RCC 7860 (cell line): ENCODE data around the gene KIAA0825.
"Not testable (repeated sequence)": the region's sequence is repeated elsewhere in the genome, so short reads cannot be mapped to it uniquely, and the experiment has no call there.

Experiments used
- DNase-seq: peaks from one replicate; pipeline ENCODE4 v3.0.0-alpha.2; 2015; ENCODE audit warnings: low spot score
- FAIRE-seq: peaks from 2 replicates; lab custom pipeline; 2012; peaks lifted over from hg19 to GRCh38; lab: Jason Lieb, UNC

The KIAA0825 gene

DNA sequence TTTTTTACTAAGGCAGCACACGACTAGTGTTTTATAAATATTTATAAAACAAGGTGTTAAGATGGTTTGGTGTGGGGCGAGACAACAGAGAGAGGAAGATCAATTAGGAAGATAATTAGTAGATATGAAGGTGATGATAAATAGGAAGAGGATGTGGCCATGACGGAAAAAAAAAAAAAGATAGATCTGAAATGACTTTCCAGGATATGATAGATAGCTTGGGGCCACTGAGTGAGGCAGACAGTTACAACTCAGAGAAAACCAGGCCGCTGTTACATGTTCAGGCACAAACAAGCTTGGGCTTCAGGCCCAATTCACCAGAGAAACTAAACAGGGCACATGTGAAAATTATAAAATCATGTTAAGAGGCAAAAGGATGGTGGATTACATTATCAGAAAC, 43.2 kb downstream of the KIAA0825 start:
- FAIRE-seq: no peak

DNA sequence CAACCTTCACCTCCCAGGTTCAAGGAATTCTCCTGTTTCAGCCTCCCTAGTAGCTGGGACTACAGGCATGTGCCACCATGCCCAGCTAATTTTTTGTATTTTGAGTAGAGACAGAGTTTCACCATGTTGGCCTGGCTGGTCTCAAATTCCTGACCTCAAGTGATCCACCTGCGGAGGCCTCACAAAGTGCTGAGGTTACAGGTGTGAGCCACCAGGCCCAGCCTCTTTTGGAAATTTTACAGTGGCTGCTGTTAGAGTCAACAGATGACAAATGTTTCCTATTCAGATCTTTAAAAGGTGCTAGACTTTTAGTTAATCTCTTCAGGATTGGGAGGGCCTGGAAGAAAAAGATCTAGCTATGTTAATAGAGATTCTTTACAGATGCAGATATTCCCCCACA, 45.1 kb downstream of the KIAA0825 start:
- not testable (repeated sequence) for DNase-seq, FAIRE-seq

More for the DNA sequence above, 43.2 kb downstream of the KIAA0825 start:
- DNase-seq: no peak

DNA sequence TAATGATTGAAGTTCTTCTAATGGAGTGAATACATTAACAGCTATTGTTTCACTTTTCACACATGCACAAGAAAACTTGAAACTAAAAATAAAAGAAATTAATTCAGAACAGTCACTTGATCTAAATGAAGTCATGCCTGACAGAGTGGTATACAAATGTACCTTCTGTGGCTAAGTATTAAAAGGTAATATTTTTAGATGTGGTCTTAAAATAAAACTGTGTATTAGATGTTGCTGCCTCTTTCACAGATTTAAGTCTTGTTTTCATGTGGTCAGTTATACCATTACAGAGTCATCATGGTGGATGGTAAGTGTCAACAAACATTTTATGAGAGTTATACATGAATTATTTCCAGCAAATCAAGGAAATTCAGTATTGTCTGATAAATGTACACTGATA, 47.0 kb downstream of the KIAA0825 start:
- FAIRE-seq (no peak), DNase-seq (no peak)

DNA sequence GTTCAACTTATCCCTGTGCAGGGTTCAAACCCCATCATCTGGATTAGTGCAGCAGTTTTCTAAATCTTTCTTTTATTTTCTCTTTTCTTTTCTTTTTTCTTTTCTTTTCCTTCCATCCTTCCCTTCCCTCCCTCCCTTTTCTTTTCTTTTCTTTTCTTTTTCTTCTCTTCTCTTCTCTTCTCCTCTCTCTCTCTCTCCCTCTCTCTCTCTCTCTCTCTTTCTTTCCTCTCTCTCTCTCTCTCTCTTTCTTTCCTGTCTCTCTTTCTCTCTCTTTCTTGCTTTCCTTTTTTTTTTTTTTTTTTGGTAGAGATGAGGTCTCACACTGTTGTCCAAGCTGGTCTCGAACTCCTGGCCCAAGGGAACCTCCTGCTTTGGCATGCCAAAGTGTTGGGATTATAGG, 53.6 kb downstream of the KIAA0825 start:
- DNase-seq (no peak), FAIRE-seq (no peak)

DNA sequence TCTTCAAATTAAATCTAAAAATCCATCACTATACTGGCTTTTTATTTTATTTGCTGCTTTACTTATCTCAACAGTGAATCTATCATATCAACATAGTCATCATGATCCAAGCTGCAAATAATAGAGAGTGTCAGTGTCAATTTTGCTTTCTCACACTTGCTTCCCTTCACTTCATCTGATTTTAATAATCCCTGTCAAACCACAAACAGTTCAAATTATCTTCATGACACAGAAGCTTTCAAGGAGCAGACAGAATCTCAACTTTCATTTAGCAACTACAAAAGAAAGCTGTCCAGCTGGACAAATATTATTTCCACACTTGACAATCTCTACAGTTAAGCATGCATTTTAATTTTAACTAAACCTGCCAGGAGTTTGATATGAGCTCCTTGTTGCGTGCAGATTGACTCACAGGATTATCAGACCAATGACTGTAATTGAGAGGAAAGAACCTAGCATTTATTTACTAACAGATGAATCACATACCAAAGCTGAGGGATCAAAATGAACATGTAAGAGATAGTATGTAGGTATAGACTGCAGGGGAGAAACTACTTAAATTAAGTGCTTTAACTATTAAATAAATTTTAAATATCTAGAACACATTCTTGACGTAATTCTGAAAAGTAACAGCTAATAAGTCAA, 56.0 kb downstream of the KIAA0825 start:
- no peak for FAIRE-seq
- no peak for DNase-seq

DNA sequence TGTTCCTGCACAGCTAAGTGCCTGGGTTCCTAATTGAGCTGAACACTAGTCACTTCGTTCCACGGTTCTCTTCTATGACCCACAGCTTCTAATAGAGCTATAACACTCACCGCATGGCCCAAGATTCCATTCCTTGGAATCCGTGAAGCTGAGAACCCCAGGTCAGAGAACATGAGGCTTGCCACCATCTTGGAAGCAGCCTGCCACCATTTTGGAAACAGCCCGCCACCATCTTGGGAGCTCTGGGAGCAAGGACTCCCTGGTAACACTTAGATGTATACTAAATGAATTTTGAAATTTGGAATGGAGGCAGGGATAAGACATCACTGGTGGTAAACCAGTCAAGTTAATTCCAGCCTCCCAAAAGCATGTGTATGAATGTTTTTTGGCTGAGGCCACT, 60.4 kb downstream of the KIAA0825 start:
- no peak for FAIRE-seq
- no peak for DNase-seq

DNA sequence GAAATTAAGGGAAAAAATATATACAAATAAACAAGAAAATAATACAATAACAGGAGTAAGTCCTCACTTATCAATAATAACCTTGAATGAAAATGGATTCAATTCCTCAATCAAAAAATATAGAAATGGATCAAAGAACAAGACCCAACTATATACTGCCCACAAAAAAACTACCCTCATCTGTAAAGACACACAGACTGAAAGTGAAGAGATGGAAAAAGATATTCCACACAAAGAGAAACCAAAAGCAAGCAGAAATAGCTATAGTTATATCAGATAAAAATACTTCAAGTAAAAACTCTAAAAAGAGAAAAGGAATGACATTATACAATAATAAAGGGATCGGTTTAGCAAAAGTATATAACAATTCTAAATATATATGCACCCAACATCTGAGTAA, 66.5 kb downstream of the KIAA0825 start:
- DNase-seq: no peak
- FAIRE-seq: no peak

DNA sequence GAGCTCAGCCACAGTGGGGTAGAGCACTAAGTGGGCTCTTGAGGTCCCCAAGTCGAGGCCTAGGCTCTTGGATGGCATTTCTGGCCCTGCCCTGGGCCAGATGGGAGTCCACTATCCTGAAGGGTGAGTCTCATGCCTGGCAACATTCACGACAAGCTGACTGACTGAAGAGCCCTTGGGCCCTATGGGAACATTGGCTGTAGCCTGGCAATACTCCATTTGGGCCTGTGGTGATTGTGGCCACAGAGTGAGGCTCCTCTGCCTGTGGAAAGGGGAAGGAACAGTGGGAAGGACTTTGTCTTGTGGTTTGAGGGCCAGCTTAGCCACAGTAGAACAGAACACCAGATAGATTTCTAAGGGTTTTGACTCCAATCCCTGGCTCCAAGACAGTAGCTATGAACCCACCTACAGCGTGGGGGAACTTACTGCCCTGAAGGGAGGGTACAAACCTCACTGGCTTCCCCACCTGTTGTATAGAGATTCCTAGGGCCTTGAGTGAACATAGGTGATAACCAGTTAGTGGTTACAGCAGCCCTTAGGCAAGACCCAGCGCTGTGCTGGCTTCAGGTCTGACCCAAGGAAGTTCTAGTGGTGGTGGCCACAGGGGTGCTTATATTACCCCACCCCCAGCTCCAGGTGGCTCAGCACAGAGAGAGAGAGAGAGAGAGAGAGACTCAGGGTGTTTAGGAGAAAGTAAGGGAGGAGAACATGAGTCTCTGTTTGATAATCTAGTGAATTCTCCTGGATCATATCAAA, 72.4 kb downstream of the KIAA0825 start:
- FAIRE-seq (no peak), DNase-seq (no peak)

DNA sequence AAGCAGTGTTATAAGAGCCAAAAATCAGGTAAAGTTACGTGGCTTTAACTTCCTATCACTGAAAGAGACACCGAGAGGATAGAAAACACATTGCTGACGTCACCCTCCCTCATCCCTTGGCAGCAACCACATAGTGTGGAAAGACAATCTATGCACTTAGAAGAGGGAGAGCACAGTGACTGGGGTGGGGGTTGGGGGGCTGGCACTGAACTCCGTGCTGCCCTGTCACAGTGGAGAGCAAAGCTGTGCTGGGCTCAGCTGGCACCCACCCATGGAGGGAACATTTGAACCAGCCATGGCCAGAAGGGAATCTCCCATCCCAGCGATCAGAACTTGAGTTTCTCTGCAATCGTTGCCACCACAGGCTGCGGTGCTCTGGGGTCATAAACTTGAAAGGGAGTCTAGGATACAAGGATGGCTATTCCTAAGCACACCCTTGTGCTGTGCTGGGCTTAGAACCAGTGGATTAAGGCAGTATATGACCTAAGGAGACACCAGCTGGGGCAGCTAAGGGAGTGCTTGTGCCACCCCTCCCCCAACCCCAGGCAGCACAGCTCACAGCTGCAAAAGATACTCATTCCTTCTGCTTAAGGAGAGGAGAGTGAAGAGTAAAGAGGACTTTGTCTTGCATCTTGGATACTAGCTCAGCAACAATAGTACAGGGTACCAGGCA, 73.4 kb downstream of the KIAA0825 start:
- no peak for FAIRE-seq
- no peak for DNase-seq

DNA sequence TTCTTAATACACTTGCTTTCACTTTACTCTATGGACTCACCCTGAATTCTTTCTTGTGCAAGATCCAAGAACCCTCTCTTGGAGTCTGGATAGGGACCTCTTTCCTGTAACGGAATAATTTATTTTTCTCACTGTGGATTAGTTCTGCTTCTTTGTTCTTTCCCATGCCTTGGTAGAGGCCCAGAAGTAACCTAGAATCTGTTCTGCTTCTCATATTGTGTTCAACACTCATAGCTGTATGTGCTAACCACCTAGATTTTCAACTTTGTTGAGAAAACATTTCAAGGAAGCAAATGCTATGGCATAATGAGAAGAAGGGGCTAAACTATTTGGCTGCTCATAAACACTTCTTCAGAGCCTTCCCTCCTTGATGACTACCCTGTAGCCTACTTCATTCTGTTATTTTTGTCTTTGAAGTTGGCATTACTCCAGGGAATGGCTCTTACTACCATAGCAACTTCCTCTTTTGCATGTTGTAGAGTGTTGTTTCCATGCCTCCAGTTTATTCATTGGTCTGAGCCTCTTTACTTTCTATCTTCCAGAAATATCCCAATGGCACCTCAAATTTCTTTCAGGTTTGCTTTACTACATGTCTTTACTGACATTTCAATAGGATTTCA, 74.3 kb downstream of the KIAA0825 start:
- FAIRE-seq: no peak
- DNase-seq: no peak

DNA sequence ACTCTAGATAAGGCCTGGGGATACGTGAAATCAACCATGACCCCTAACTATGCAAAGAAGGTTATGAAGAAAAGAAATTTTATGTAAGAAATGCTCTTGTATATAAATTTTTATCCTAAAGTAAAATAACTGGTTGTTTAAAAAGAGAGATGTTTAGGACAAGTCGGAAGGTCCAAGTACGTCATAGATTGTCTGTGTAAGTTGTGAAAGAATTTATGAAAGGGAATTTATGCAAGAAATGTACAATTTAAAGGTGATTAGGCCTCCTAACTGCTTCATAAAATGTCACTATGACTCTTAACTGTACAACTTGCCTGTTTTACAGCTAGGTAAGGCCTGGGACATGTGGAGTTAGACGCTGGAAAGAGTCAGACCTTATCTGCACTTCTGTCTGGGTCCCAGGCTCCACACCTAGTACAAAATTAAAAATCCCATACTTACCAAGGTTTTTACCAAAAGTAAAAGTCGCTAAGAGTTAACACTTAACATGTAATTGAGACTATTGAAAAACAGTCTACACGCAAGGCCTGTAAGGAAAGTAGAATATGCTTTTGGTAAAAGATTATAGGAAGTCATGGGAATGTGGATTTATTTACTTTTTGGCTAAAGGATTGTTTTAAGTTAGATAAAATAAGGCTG, 77.4 kb downstream of the KIAA0825 start:
- DNase-seq (no peak), FAIRE-seq (no peak)

DNA sequence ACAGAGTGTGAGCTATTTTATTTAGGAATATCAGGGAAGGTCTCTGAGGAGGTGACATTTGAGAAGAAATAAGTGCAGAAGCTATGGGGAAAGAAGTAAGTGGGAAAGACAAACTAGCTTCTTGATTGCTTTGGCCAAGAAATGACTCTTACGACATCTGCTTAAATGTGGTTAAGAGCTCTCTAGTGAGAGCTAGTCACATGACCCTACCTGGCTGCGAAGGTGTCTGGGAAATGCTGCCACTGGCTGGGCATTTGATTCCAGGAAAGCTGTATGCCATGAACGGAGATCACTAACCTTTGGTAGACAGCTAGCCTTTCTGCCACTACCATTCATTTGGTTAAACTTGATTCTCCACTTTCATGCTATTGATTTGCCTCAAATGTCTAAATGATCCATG, 80.1 kb downstream of the KIAA0825 start:
- no peak for FAIRE-seq
- DNase-seq: no peak

DNA sequence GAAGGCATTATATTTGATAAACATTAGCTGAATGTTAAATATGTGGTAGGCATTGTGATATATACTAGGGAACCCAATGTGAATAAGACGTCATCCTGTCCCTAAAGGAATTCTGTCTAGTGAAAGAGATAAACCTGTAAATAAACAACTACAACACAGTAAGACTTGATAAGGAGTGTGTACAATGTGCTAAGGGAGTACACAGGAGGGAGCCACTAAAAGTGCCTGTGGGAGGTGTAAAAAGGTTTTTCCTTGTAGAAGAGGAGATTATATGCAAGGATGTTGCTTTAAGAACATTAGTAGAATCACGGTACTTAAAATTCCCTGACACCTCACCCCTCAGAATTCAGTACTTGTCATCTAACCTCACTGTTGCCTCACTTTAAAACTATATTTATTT, 91.7 kb downstream of the KIAA0825 start:
- no peak for FAIRE-seq

DNA sequence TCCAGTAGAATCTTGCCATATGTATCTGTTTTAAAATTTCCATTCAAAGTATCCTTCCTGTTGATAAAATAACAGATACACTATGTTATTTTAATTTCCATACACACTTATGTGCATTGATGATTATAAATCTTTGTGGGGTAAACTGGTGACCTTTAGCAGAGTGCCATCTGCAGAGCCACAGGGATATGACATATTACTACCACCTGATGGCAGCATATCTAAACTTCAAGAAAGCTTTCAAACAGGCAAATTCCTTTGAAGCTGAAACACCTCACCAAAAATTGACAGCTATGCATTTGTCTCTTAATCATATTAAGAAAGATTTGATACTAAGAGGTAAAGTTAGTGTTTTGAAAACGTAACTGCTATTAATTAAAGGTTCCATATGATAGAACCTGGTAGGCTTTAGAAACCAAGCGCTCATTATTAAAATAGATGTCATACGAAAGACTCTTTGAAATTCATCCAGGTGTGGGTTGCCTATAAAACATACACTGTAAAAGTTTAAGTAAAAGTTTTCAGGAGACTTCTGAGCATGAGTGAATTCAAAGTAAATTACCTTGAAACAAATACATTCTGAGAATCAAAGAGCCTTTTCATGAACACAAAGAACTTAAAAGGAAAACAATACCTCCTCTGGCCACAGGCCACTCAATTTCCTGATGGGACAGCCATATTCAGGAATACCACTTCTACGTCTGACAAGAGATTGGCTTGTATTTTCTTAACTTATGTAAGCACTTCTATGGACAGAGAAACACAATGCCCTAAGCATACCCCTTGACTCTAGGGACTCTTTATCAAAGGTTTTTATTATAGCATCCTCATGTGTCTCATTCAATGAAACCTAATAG, 93.3 kb downstream of the KIAA0825 start:
- FAIRE-seq: peak; percentile 35
- peak; percentile 11 for DNase-seq

More for the DNA sequence above, 91.7 kb downstream of the KIAA0825 start:
- DNase-seq: no peak

DNA sequence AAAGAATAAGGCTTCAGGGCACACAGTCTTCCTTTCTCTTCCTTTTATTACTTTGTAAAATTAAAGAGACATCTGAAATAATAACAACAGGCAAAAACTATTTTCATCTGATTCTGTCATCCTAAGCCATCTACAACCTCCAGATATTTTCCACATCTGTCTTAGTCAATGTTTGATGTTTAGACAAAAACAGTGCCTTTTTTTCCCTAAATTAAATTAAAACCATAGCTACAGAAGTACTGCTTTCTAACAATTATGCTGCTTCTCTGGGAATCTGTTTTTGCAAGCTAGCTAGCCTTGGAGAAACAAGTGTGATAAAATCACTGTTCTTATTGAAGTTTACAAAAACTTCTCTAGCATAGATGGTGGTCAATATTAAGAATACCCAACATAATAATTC, 95.4 kb downstream of the KIAA0825 start:
- FAIRE-seq (no peak), DNase-seq (no peak)

DNA sequence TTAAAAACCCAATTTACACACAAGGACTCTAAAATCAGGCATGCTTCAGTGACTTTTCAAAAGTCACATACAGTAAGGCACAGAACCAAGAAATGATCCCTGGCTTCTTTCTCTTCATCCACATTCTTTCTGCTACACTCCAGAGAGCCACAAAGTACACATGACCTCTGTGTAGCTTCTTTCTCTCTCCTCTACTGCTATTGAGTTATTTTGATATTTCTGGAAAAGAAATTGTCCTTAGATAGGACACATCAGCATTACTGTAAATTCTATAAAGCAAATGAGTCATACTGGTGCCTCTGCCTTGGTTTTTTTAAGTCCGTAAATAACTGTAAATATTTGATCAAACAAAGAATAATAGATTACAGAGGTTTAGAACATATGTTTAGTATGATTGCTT, 96.3 kb downstream of the KIAA0825 start:
- FAIRE-seq: no peak

DNA sequence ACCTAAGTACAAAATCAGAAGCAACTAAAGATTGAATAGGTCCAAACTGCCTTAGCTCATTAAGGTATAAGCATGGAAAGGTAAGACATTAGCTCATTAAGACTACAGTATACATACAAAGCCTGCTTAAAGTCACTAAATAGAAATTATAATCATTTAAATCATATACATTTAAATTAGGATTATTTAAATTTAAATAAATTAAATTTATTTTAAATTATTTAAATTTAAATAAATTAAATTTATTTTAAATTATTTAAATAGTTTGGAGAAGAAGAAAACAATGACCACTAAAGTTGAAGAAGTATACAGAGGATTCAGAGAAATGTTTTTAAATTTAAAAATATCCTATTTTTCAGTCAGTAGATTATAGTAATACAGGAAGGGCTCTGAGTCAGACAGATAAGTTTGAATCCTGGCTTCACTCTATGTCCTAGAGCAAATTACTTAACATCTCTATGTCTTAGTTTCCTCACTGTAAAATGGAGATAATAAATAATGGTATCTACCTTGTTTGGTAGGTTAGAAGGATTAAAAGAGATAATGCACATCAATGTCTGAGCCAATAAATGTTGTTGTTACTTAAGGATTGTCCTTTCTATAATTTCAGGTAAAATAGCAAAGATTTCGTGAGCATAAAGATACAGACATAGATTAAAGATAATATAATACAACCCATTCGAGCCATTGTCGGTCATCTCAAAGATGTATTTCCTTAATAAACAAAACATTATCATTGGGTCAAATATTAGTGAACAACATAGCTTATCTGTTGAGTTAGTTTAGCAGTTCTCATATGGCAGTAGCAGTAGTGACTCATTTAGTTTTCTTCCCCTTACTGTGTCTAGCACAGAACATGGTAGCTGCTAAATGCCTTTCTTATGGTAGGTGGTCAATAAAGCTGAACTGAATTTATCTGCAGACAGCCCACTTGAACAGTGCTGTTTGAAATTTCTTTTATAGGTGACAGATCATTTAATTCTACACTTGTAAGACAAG, 100.6 kb downstream of the KIAA0825 start:
- no peak for DNase-seq

More for the DNA sequence above, 96.3 kb downstream of the KIAA0825 start:
- no peak for DNase-seq

DNA sequence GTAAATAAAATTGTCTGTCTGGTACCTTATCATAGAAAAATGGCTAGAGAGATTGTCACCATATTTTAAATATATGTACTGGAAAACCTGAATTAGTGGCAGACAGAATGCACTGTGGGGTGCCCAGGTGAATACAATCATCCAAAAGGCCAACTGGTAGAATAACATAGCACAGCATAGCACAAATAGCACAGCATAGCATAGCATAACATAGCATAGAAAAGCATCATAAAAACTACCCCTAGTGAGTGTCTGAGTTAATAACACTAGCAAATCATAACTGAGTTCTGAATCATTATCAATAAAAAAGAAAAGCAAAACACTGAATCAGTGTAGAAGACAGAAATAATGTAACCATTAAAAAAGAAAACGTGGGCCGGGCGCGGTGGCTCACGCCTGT, 102.3 kb downstream of the KIAA0825 start:
- no peak for DNase-seq
- FAIRE-seq: no peak

More for the DNA sequence above, 100.6 kb downstream of the KIAA0825 start:
- peak; percentile 36 for FAIRE-seq
